ENCODE data around the gene PTGIR. TPM values are rescaled to one million over a fixed set of nuclear protein-coding genes. Genes with fewer than 3 reads are reported as not detected.

The PTGIR gene
- total RNA-seq, 4 donors from 2014 or later = 5.9 to 9.1 (median 7.1) TPM

DNA sequence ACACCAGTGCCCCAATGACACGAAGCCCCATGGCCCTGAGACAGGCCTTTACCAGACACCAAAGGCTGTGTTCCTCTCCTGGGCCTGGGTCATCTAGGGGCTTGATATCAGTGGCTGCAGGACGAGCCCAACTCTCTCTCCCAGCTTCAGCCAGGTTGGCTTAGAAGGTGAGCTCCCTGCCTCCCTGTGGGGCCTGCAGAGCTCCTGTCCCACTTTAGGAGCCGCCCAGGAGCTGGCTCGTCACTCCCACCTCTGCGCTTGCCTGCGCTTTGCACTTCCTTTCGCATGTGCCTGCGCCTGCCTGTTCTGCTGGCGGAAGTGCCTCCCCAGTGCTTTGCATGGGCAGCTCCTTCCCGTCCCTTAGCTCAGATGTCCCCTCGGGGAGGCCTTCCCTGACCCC, 18.9 kb downstream of the PTGIR start:
- DNase-seq (ENCODE audit: extremely low spot score) = no peak
- H3K9me3 ChIP-seq = no peaks in the 10 kb centered on the region
- H3K27me3 ChIP-seq = no peaks in the 10 kb centered on the region
- peaks cover 27 to 57% (median 51%) of the 10 kb centered on the region in 4 donors for H3K36me3 ChIP-seq
- intact Hi-C loops (cut with DNase I) = no loop called here
- H3K4me3 ChIP-seq = no peak overlapping the region
- 91% methylated on average over 9 of the region's 11 CpGs for WGBS
- no peak overlapping the region for H3K27ac ChIP-seq (replicated peaks in 1 of 4)
- peaks cover 46 to 61% (median 53%) of the 10 kb centered on the region in 4 donors for H3K4me1 ChIP-seq
- no peak for TF ChIP-seq POLR2A (IDR thresholded peaks at IDR 0.05; ENCODE audit: low read depth)
- TF ChIP-seq, protein P1, sequence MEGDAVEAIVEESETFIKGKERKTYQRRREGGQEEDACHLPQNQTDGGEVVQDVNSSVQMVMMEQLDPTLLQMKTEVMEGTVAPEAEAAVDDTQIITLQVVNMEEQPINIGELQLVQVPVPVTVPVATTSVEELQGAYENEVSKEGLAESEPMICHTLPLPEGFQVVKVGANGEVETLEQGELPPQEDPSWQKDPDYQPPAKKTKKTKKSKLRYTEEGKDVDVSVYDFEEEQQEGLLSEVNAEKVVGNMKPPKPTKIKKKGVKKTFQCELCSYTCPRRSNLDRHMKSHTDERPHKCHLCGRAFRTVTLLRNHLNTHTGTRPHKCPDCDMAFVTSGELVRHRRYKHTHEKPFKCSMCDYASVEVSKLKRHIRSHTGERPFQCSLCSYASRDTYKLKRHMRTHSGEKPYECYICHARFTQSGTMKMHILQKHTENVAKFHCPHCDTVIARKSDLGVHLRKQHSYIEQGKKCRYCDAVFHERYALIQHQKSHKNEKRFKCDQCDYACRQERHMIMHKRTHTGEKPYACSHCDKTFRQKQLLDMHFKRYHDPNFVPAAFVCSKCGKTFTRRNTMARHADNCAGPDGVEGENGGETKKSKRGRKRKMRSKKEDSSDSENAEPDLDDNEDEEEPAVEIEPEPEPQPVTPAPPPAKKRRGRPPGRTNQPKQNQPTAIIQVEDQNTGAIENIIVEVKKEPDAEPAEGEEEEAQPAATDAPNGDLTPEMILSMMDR (IDR thresholded peaks at IDR 0.05) = no peak
- no peak for TF ChIP-seq EP300 (IDR thresholded peaks at IDR 0.05)
- TF ChIP-seq POLR2AphosphoS5 (IDR thresholded peaks at IDR 0.05) = no peak

DNA sequence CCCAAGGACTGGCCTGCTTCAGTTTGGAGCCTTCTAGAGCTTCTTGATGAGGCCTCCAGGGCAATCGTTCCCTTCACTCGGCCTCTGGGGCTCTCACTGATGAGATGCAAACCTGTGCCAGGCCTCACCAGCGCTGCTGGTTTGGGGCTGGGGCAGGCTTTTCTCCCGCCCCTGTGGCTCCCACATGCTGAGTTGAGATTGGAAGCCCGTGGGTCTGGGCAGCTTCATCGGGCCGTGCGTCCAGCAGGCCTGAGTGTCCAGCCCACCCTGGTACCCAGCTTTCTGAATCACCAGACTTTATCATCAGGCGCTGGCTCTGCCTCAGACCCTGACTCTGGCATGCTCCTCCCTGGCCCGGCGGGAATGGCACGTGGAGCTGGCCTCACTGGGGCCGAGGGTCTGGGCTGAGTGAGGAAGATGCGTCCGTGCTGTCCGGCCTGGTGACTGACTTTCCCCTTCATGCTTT, 19.5 kb downstream of the PTGIR start:
- DNase-seq (ENCODE audit: extremely low spot score) = no peak
- H3K4me3 ChIP-seq = no peak overlapping the region
- H3K4me1 ChIP-seq = peaks cover 46 to 62% (median 54%) of the 10 kb centered on the region in 4 donors
- WGBS = 100% methylated on average over 1 of the region's 16 CpGs
- no peak for TF ChIP-seq POLR2A (IDR thresholded peaks at IDR 0.05; ENCODE audit: low read depth)
- TF ChIP-seq EP300 (IDR thresholded peaks at IDR 0.05) = no peak
- TF ChIP-seq POLR2AphosphoS5 (IDR thresholded peaks at IDR 0.05) = no peak
- TF ChIP-seq, protein P1 (IDR thresholded peaks at IDR 0.05) = no peak
- intact Hi-C loops (cut with DNase I) = no loop called here
- no peaks in the 10 kb centered on the region for H3K9me3 ChIP-seq
- H3K27ac ChIP-seq (replicated peaks in 1 of 4) = peak overlapping the region in 2 of 4 donors; percentile 34 to 60
- peaks cover 27 to 52% (median 47%) of the 10 kb centered on the region in 4 donors for H3K36me3 ChIP-seq
- H3K27me3 ChIP-seq = no peaks in the 10 kb centered on the region

DNA sequence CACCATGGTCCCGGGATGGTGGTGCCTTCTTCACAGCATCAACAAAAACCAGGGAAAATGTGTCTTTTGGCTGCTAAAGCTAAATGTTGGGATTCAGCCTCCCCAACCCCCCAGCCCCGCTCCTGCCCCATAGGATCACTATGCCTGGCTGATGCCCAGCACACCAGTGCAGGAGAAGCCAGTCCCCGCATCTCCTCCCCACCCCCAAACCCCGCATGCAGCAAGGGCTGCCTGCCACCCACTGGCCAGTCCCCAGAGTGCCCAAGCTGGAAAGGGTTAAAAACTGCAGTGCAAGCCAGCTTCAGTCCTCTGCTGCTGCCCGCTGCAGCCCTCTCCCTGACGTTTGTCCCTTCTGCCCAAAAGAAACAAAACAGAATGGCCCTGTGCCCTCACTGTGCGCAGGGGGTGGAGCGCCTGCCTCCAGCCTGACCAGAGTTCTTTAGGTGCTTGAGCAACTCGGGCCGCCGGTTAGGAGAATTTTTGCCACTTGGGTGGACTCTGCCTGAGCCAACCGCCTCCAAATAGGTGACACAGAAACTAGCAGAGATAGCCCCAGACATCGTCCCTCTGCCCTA, 20.0 kb downstream of the PTGIR start:
- Histone ChIP-seq H3K36me3 (peaks cover 22 to 46% (median 42%) of the 10 kb centered on the region in 4 donors), H3K4me1 (peaks cover 46 to 67% (median 59%) of the 10 kb centered on the region in 4 donors), H3K9me3 (no peaks in the 10 kb centered on the region), H3K27me3 (no peaks in the 10 kb centered on the region), H3K27ac (replicated peaks in 1 of 4) (peak overlapping the region in 2 of 4 donors; percentile 34 to 60), H3K4me3 (peak overlapping the region in 1 of 4 donors; percentile 6)
- intact Hi-C loops (cut with DNase I) = no loop called here
- DNase-seq (ENCODE audit: extremely low spot score) = no peak
- no peak for TF ChIP-seq EP300 (IDR thresholded peaks at IDR 0.05)
- TF ChIP-seq POLR2A (IDR thresholded peaks at IDR 0.05; ENCODE audit: low read depth) = no peak
- no peak for TF ChIP-seq POLR2AphosphoS5 (IDR thresholded peaks at IDR 0.05)
- TF ChIP-seq, protein P1 (IDR thresholded peaks at IDR 0.05) = no peak
- WGBS = 72% methylated on average over 12 of the region's 13 CpGs

DNA sequence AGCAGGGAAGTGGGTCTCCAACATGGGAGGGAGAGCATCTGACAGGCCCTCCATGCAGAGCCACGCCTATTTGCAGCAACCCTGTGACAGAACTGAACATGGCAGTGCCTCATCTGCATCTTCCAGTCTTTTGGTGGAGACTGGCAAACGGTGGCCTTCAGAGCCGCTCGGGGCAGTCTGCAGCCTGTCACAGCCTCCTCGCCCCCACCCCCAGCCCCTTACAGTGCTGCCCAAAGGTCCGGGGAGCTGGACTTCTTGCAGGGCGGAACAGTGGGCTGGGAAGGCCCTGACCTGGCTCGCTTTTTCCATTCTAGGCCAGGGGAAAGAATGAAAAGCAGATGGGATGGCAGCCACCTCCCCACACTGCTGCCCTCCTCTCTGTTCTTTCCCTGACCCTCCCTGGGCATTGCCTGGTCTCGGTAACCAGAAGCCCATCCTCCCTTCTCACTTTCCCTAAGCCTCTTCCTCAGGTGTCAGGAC, 21.1 kb downstream of the PTGIR start:
- 81% methylated on average over 3 of the region's 9 CpGs for WGBS
- Histone ChIP-seq H3K9me3 (no peaks in the 10 kb centered on the region), H3K4me1 (peaks cover 46 to 67% (median 61%) of the 10 kb centered on the region in 4 donors), H3K4me3 (peak overlapping the region in 3 of 4 donors; percentile 7 to 99 (median 85)), H3K27ac (replicated peaks in 1 of 4) (peak overlapping the region in 3 of 4 donors; percentile 96 to 98 (median 97)), H3K27me3 (no peaks in the 10 kb centered on the region), H3K36me3 (peaks cover 11 to 36% (median 31%) of the 10 kb centered on the region in 4 donors)
- no peak for DNase-seq (ENCODE audit: extremely low spot score)
- TF ChIP-seq EP300 (IDR thresholded peaks at IDR 0.05) (no peak), POLR2AphosphoS5 (IDR thresholded peaks at IDR 0.05) (no peak), POLR2A (IDR thresholded peaks at IDR 0.05; ENCODE audit: low read depth) (no peak)
- TF ChIP-seq, protein P1 (IDR thresholded peaks at IDR 0.05) = no peak
- intact Hi-C loops (cut with DNase I) = no loop called here
